ENCODE results near the gene LPO.

Gene LPO

DNA sequence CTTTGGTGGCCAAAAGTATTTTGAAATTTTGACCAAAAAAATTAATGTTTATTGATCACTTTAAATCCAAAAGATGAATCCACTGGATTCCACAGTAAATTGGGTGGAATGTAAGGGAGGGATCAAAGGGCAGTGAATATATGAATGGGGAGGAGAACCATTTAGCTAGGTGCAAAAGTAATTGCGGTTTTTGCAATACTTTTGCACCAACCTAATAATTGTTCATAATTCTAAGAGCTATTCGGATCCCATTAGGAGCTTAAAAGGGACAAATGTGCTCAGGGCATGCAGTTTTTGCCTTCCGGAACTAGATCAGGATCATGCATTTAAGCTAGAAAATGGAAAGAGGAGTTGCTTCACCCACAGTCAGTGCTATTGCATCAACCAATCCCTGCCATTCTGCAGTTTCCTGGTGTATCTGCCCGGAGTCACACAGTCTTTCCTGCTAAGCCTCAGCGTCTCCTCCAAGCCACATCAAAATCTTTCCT, at the start of gene LPO:
LPO (plus strand) TSS at position 438 of the 488 bp plus-strand sequence. CDS start 4,396 bp downstream, outside the sequence.
- FAIRE-seq = no peak

DNA sequence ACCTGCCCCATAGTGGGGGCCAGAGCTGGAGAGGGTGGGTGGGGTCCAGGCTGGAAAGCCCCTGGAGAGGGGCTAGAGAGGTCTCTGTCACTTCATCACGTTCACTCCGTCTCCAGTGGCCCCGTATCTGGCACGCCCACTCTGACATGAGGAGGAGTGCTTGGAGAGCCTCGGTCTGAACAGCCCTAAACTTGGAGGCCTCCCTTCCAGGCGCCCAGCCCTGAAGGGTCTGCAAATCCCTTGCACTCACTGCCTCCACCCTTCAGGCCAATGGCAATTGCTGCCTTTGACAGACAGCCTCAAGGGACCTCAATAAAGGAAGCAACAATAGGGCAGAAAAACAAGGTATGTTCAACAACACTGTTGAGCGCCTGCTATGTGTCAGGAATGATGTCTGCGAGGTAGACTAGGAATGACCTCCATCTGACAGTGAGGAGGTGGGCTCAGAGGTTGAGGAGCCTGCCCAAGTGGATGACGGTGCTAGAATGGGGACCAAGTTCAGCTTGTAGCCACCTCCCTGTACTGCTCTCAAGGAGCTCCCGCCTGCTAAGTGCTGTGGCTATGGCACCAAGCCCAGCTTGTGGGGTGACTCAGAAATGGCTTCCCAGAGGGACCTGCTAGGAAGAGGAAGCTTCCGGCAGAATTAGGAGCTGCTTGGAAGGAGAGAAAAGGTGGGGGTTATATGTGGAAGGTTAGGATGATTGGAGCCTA, 48.8 kb upstream of the LPO start:
- no peak for FAIRE-seq

DNA sequence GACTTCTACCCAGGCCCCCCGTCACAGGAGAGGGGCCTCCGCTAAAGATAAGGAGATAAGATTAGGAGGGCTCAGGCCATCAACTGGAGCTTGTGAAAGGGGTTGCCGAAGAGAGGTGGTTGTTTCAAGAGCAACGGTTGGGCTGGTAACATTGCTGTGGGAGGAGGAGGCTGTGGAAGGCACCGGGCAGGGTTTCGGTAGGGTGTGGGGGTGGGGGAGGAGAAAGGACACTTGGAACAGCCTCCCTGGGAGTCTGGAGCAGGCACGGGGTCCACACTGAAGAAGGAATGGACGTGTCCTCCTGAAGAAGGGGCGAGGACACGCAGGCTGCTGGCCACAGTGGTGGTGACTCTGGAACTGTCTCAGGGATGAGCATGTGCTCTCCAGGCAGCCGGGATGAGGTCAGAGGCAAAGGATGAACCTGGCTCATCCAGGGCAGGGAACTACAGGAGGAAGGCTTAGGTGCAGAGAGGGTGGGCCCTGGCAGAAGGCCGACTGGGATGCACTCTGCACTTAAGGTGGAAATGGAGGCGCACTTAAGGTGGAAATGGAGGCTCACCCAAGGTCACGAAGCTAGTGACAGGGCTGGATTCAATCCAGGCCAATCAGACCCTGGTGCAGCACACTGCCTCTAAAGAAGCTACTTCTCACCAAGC, 47.0 kb upstream of the LPO start:
- FAIRE-seq = no peak

DNA sequence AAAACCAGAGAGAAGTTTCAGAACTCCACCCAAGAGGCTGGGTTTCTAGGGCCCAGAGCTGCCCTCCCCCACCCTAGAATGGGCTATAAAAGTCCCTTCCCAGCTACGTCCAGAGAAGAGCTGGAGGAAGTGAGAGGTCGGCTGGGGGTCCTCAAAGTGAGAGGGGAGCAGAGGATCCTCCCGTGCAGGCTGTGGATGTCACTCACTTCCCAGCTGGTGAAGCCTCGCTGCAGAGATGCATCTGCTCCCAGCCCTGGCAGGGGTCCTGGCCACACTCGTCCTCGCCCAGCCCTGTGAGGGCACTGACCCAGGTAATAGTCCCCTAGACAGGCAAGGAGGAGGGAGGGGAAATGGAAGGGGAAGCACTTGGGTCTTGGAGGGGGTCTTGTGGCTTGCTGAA, 45.8 kb upstream of the LPO start, which contains the start of gene EPX:
EPX (plus strand) TSS at position 115 of the 400 bp plus-strand sequence; CDS start at position 236, 121 bp downstream.
- FAIRE-seq = no peak

DNA sequence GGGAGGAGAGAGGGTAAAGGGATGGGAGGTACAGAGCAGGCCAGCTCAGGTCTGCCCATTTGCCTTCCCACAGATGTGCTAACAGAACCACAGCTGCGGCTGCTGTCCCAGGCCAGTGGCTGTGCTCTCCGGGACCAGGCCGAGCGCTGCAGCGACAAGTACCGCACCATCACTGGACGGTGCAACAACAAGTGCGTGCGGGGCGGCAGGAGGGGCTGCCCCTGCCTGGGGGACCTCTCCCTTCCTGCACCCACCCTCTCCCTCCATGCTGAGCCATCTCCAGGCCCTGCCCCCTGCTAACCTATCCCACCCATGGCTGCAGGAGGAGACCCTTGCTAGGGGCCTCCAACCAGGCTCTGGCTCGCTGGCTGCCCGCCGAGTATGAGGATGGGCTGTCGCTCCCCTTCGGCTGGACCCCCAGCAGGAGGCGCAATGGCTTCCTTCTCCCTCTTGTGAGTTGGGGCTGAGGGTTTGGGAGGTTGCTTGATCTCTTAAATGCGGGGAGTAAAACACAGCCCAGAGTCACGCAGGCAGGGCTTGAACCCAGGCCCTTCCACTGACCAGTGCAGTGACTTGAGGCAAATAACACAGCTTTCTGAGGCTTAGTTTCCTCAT, 44.6 kb upstream of the LPO start:
- FAIRE-seq = no peak

DNA sequence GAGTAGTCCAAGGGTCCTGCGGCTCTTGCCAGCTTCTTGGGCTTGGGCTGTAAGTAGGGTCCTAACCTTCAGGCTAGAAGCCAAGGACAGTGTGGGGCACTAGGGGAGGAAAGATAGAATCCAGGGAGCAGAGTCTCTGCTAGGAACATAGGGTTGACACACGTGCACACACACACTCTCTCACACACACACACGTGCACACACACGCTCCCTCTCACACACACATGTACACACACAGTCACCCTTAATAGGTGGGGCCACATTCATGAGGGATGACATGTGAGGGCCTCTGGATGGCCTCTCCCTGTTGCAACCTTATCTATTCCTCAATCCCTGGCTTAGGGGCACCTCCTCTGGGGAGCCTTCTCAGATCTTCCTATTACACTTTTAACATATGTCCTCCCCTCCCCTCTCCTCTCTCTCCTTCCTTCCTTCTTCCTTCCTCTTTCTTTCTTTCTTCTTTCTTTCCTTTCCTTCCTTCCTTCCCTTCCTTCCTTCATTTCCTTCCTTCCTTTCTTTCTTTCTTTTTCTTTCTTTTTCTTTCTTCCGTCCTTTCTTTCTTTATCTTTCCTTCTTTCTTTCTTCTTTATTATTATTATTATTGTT, 42.8 kb upstream of the LPO start:
- FAIRE-seq = no peak

DNA sequence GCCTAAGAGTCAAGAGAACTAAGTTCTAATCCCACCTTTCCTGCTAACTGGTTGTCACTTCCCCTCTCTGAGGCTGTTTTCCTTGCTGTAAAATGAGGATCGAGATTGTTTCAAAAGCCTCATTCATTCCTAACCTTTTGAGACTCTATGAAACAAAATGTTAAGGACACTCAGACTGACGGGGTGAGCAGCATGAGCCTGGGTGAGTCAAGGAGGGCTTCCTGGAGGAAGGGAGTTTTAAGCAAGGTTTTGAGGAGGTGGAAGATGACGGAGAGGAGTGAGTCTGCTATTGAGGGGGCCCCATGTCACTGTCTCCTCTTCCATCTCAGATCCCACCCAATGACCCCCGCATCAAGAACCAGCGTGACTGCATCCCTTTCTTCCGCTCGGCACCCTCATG, 41.8 kb upstream of the LPO start:
- no peak for FAIRE-seq

DNA sequence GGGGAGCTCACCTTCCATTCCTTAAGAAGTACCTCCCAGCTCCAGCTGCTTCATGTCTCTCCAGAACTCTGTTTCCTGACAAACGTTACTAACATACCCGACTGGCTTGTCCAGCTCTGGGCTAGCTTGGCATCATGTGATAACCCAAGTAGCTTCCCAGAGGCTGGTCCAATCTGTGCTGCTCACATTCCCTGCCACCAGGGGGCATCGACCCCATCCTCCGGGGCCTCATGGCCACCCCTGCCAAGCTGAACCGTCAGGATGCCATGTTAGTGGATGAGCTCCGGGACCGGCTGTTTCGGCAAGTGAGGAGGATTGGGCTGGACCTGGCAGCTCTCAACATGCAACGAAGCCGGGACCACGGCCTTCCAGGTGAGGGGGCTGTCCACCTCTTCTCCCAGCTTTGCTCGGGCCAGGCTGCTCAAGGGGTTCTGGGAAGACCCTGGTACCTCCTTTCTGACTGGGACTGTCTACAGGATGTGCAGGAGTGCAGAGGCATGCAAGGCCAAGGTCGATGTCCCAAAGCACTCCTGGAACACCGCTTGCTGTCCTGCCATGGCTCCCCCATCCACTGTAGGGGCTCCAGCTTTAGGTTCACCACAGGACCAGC, 38.3 kb upstream of the LPO start:
- FAIRE-seq = no peak

DNA sequence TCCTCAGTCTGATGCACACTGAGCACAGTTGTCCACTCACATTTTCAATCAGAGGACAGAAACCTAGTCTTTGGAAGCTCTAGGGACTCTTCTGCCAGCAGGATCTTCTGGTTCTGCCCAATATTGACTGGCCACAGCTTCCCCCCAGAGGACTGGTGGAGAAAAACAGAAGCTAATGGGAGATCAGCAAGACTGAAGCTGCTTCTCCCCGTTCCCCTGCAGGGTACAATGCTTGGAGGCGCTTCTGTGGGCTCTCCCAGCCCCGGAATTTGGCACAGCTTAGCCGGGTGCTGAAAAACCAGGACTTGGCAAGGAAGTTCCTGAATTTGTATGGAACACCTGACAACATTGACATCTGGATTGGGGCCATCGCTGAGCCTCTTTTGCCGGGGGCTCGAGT, 35.5 kb upstream of the LPO start:
- no peak for FAIRE-seq

DNA sequence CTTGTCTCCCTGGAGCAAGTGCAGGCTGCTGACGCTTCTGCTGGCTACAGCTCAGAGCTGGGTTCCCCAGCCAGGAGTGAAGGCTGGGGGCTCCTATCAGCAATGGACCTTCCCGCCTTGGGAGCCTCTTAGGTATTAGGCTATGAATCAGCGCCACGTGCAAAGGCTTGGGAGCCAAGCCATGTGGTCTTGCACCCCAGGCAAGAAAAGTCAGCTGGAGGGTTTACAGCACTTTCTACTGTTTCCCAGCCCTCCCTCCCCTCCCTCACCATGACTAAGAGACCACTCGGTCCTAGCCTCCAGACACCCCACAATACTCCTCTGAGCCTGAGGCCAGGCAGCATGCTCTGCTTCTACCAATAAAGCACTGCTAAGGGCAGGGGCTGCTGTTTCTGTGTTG, 33.6 kb upstream of the LPO start:
- no peak for FAIRE-seq

DNA sequence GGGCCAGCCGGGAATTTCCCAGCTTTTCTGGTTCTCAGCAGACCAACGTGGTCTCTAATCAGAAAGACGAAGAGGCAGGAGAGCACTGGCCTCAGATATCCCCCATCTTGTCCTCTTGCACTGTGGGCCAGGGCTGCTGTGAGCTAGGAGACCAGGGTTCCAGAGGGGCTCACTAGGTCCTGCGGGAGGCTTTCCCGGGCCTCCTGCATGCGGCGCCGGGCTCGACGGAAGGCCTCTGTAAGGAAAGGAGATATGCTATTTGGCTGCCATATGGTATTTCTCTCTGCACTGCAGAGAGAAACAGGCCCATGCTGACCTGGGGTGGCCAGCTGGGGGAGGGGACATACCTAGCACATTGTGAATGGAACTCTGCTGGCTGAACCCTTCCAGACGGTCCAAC, 32.4 kb upstream of the LPO start:
- FAIRE-seq = no peak

DNA sequence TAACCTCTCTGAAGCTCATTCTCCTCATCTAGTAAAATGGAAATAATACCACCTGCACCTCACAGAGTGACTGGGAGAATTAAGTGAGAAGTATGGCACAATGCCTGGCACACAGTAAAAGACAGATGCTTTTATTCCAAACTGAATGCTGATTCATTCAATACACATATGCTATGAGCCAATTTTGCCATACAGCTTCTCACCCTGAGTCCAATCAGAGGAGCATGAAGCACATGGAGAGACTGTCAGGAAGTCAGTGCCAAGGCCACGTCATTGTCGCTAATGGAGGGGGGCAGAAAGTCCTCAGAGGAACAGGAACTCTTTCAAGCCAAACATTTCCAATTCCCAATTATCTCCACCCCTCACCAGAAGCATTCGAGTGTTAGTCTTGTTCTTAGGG, 30.9 kb upstream of the LPO start:
- FAIRE-seq = no peak

DNA sequence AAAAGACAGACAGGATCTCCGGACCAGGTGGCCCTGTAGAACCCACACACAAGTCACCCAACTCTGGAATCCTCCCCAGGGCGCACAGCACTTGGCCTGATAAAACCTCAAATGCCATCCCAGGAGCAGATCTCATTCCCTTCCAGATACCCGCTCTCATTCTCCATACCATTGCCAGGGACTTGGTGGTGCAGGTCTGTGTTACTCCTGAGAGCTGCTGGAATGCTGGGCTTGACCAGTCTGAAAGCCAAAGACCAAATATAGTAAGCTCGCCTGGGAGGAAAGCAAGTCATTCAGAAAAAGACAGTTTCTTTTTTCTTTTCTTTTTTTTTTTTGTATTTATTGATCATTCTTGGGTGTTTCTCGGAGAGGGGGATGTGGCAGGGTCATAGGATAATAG, 30.0 kb upstream of the LPO start:
- no peak for FAIRE-seq

DNA sequence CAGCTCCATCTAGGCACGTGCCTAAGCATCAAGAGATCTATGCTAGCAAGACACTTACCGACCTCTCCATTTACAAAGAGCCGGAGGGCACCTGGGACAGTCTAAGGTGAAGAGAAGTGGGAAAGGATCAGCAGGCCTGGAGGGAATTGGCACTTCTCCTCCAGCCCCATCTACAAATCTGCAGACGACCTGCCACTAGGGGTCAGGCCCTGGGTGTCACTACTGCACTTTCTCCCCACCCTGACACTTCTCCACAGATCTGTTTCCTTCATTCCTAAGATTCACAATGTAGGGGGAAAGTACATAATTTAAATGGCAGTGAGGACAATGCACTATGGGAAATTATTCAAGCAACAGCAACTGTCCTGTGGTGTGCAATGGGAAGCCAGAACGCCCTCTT, 27.5 kb upstream of the LPO start:
- no peak for FAIRE-seq

DNA sequence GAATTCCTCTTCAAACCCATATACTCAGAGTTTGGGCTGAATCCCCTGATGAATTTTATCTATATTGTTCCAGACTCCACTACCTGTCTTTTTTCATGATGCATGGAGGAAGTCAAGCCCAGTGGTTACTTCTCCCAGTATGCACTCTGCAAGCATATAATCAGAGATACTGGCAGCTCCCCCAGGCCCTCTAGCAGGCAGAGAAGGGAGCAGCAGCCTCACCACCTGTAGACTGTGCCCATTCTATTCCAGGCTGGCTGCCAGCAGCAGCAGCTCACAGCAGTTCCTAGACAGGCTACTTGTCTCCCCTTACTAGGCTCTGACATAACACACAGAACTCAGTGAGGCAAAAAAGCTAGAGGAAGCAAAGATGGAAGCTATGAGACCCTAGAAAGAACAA, 22.7 kb upstream of the LPO start:
- no peak for FAIRE-seq

DNA sequence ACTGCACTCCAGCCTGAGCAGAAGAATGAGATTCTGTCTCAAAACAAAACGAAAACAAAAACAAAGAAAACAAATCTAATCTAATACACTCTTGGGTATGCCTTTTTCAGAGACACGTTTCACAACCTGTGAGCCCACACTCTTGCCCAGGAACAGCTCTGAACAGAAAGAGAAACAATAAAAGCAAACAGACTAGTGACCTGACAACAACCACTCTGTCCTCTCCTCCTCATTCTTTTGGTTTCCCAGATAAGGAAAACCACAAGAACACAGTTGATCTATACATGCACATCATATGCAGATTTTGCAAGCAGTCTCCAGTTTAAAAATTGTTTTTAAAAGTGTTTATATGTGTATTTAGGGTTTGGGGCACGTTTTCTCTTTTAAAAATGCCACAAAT, 20.6 kb upstream of the LPO start:
- FAIRE-seq = no peak

DNA sequence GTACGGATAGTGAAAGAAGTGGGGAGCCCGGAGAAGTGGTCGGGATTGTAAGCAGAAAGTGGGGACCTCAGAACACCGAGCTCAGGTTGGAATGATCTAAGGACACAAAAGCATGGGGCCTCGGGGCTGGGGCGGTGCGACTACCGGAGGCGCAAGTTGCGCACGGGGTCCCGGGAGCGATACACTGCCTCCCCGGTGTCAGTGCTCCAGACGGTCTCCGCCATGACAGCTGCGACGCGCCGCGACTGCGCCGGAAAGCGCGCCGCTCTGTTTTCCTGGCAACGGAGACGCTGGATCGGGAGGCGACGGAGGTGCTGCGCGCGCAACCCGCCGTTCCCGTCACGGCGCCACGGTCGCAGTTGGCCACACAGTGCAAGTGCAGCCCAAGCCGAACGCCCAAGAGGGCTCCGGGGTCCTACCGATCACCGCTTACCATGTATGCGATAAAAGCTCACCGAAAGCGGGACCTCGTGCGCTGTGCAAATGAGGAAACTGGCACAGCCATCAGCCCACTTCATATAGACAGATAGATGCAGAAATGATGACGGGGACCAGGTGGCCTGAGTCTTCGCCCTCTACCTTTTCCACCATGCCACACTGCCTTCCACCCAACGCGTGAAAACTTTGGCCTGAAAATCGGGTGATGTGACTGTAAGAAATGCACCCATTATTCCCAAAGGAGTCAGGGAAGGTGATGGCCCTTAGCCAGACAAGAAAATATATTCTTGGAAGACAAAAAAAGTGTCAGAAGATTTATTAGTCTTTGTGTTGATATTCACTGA, 19.2 kb upstream of the LPO start, which contains the start of gene MKS1:
MKS1 (minus strand) TSS at position 249 of the 782 bp plus-strand sequence; CDS start at position 224, 25 bp downstream.
- no peak for FAIRE-seq

DNA sequence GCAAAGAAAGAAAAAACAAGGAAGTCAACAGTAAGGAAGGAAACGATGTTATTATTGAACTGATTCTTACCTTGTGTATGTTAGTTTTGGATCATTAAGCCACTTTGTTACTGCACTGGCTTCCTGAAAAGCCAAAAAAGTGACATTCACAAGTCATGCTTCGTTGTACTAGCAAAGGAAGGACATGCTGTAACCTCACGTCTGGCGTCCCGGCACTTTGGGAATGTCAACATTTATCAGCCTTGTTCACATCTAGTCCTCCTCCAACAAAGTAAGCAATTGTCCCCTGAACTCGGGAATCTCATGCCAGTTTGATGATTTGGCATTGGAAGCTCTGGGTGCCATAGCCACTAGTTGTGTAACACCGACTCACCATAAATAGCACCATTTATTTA, 18.6 kb upstream of the LPO start:
- no peak for FAIRE-seq

DNA sequence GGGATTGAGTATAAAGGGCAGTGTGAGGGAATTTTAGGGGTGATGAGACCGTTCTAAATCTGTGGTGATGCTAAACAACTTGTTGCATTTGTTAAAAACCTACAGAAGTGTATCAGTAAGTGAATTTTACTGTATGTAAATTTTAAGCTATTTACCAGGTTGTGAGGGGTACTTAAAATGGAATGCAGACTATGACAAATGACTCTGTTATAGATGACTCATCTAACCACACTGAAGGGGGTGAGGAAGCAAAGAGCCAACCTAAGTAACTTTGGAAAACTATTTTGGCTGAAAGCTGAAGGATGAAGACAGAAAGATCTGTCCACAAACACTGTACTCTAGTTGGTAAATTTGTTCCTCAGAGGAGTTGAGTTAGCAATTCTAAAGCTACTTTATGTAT, 14.1 kb upstream of the LPO start:
- FAIRE-seq = no peak

DNA sequence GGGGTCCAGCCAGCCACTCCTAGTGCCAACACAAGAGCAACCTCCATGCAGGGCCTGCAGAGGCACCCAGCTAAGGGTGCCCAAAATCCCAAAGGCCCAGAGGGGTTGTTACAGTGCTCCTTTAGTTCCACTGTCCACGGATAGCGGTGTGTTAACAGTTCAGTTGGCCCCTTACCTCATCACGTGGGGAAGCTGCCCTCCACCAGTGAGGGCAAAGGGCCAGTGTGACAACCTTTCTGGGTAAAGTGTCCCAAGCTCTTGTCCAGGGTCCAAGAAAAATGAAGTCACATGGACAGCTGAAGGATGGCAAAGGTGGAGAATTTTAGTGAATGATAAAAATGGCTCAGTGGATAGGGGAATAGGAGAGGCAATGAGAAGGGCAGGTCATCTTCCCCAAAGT, 10.7 kb upstream of the LPO start:
- no peak for FAIRE-seq

DNA sequence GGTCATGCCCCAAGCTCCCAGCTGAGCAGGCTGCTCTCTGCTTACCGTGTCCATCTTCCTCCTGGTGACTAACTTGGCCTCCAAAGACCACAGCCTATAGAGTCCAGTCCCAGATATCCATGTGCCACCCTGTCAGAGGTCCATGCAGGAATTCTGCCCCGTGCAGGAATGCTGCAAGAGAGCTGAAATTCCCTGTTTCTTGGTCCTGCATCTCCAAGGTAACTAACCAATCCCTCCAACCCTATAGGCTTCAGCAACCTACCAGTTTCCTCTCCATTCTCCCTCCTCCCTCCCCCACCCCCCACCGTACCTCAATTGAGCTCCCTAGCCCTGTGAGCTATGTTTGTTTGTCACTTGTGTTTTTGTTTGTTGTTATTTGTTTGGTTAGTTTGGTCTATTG, 9.7 kb upstream of the LPO start:
- FAIRE-seq = no peak

DNA sequence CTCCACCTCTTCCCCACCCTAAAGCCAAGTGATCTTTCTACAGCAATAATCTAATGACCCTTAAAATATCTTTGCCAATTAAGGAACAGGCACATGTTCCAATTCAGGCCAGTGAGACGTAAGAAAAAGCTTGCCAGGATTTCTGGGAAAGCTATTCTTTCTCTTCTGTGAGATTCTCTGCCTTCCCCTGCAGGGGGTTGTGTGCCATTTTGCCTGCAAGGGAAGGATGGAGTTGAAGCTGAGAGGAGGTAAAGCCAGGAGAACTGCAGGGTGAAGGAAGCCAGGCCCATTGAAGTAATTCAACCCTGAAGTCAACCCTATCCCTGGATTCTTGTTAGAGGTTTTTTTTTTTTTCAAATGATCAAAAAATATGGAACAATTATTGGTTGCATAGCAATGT, 9.0 kb upstream of the LPO start:
- no peak for FAIRE-seq

All from TTC549 (cell line).